H1 (cell line): ENCODE data around the gene TMEM255B. TPM values are rescaled to one million over a fixed set of nuclear protein-coding genes. Genes with fewer than 3 reads are reported as not detected.

ENCODE experiments used
- CTCF ChIA-PET: fragments of 300-600 bp; sonication (Branson Sonifier 250); formaldehyde crosslinking; loops from one replicate; lab custom pipeline; 2021; ENCODE audit not compliant: partially characterized antibody; lab: Charles Lee
- POLR2A ChIA-PET: fragments of 300-600 bp; sonication (Branson Sonifier 250); formaldehyde crosslinking; loops from one replicate; lab custom pipeline; 2021; ENCODE audit warnings: inconsistent platforms; ENCODE audit not compliant: partially characterized antibody; lab: Charles Lee
- DNase-seq, 2 experiments: peaks; one replicate each; pipeline versions ENCODE4 v3.0.0 to v3.0.0-alpha.2; 2010 to 2022; ENCODE audit warnings: low spot score in 2 of 2, low read depth in 1 of 2, mixed read lengths in 1 of 2
- FAIRE-seq: peaks from 2 replicates; lab custom pipeline; 2011; peaks lifted over from hg19 to GRCh38; lab: Jason Lieb, UNC
- H2AFZ ChIP-seq: 2 replicates; pipeline ENCODE4 v1.8.1; 2012; ENCODE audit warnings: low read length, inconsistent platforms
- H2AK5ac ChIP-seq: 2 replicates; pipeline ENCODE4 v1.6.1; 2013; ENCODE audit warnings: low read depth, low read length
- H2BK120ac ChIP-seq: replicated peaks from 2 replicates; pipeline ENCODE3; 2013; ENCODE audit warnings: low read depth, low read length, inconsistent platforms
- H2BK12ac ChIP-seq: 2 replicates; pipeline ENCODE4 v1.6.1; 2013; ENCODE audit warnings: low read depth, low read length
- H2BK15ac ChIP-seq: 2 replicates; pipeline ENCODE4 v1.6.1; 2013; ENCODE audit warnings: low read length
- H2BK20ac ChIP-seq: 2 replicates; pipeline ENCODE4 v1.6.1; 2013; ENCODE audit warnings: low read length
- H2BK5ac ChIP-seq: 2 replicates; pipeline ENCODE4 v1.6.1; 2013; ENCODE audit warnings: low read depth, low read length
- H3K14ac ChIP-seq: 2 replicates; pipeline ENCODE4 v1.6.1; 2013; ENCODE audit warnings: inconsistent platforms; ENCODE audit not compliant: insufficient read length
- H3K18ac ChIP-seq: 2 replicates; pipeline ENCODE4 v1.6.1; 2013; ENCODE audit warnings: low read length; ENCODE audit errors: extremely low read depth
- H3K23ac ChIP-seq: 2 replicates; pipeline ENCODE4 v1.6.1; 2013; ENCODE audit warnings: inconsistent platforms; ENCODE audit not compliant: insufficient read length
- H3K23me2 ChIP-seq: 2 replicates; pipeline ENCODE4 v1.6.1; 2013; ENCODE audit warnings: low read depth, low read length
- H3K27ac ChIP-seq: 2 replicates; pipeline ENCODE4 v1.6.1; 2011; ENCODE audit warnings: low read depth, low read length, inconsistent platforms
- H3K27me3 ChIP-seq, 4 experiments: replicated peaks in 1 of 4; 1 replicate in 1 of 4; 2 replicates in 3 of 4; pipeline versions ENCODE4 v1.6.1 to v1.8.1; 2011 to 2013; ENCODE audit warnings: low read length in 3 of 4, mild to moderate bottlenecking in 3 of 4, inconsistent platforms in 2 of 4, mixed read lengths in 2 of 4, moderate library complexity in 1 of 4; ENCODE audit not compliant: control insufficient read depth in 3 of 4, insufficient read depth in 3 of 4; ENCODE audit errors: extremely low read depth in 1 of 4
- H3K36me3 ChIP-seq, 4 experiments: 2 replicates each; pipeline versions ENCODE4 v1.6.1 to v1.8.1; 2011 to 2013; ENCODE audit warnings: mild to moderate bottlenecking in 4 of 4, low read length in 3 of 4, moderate library complexity in 2 of 4, control low read depth in 1 of 4, inconsistent platforms in 1 of 4; ENCODE audit not compliant: insufficient read depth in 4 of 4, control insufficient read depth in 2 of 4
- H3K4ac ChIP-seq: replicated peaks from 2 replicates; pipeline ENCODE3; 2013; ENCODE audit warnings: low read length, low read depth, mixed read lengths, inconsistent platforms; ENCODE audit not compliant: insufficient read length
- H3K4me1 ChIP-seq, 4 experiments: replicated peaks in 1 of 4; 1 replicate in 1 of 4; 2 replicates in 3 of 4; pipeline versions ENCODE4 v1.6.1 to v1.8.1; 2011 to 2013; ENCODE audit warnings: low read length in 3 of 4, inconsistent platforms in 2 of 4, mixed read lengths in 1 of 4; ENCODE audit not compliant: insufficient read depth in 4 of 4, control insufficient read depth in 3 of 4
- H3K4me2 ChIP-seq, 2 experiments: 2 replicates each; pipeline versions ENCODE4 v1.6.1 to v1.8.1; 2011 to 2013; ENCODE audit warnings: low read depth in 2 of 2, low read length in 2 of 2, control low read depth in 1 of 2, inconsistent platforms in 1 of 2, mild to moderate bottlenecking in 1 of 2; ENCODE audit not compliant: insufficient read depth in 1 of 2
- H3K4me3 ChIP-seq, 4 experiments: fragments of 200-600, 300-600 bp in 1 of 4; sonication (generic), shearing (Covaris generic), sonication (Bioruptor Twin) in 1 of 4; 2 replicates each; pipeline versions ENCODE4 v1.5.1 to v1.8.1; 2011 to 2016; ENCODE audit warnings: low read length in 4 of 4, low read depth in 3 of 4, control low read depth in 2 of 4, inconsistent platforms in 2 of 4, mild to moderate bottlenecking in 2 of 4, mixed read lengths in 1 of 4, moderate library complexity in 1 of 4; ENCODE audit not compliant: insufficient read depth in 2 of 4; ENCODE audit errors: extremely low read depth in 1 of 4
- H3K56ac ChIP-seq: replicated peaks from 2 replicates; pipeline ENCODE3; 2013; ENCODE audit warnings: low read depth, mild to moderate bottlenecking, mixed read lengths, low read length, inconsistent platforms; ENCODE audit not compliant: insufficient read length
- H3K79me1 ChIP-seq: 2 replicates; pipeline ENCODE4 v1.6.1; 2013; ENCODE audit warnings: low read depth, low read length, control low read depth
- H3K79me2 ChIP-seq, 2 experiments: 2 replicates each; pipeline versions ENCODE4 v1.6.1 to v1.8.1; 2012 to 2013; ENCODE audit warnings: low read length in 2 of 2, mild to moderate bottlenecking in 2 of 2, inconsistent platforms in 1 of 2; ENCODE audit not compliant: insufficient read depth in 2 of 2, control insufficient read depth in 1 of 2
- H3K9ac ChIP-seq, 4 experiments: replicated peaks in 1 of 4; 1 replicate in 1 of 4; 2 replicates in 3 of 4; pipeline versions ENCODE4 v1.6.1 to v1.8.1; 2011 to 2013; ENCODE audit warnings: low read depth in 3 of 4, low read length in 3 of 4, control low read depth in 2 of 4, mild to moderate bottlenecking in 2 of 4, moderate library complexity in 2 of 4, inconsistent platforms in 1 of 4; ENCODE audit errors: extremely low read depth in 1 of 4
- H3K9me3 ChIP-seq, 2 experiments: 2 replicates each; pipeline versions ENCODE4 v1.6.1 to v1.8.1; 2012 to 2013; ENCODE audit warnings: mild to moderate bottlenecking in 2 of 2, moderate library complexity in 2 of 2, control low read depth in 1 of 2, inconsistent platforms in 1 of 2, low read depth in 1 of 2, low read length in 1 of 2, mixed read lengths in 1 of 2; ENCODE audit not compliant: insufficient read depth in 2 of 2
- H4K20me1 ChIP-seq, 2 experiments: replicated peaks in 1 of 2; 2 replicates each; pipeline versions ENCODE3 to v1.8.1; 2011 to 2013; ENCODE audit warnings: inconsistent platforms in 2 of 2, low read length in 2 of 2, mild to moderate bottlenecking in 1 of 2; ENCODE audit not compliant: insufficient read depth in 2 of 2, control insufficient read depth in 1 of 2
- H4K5ac ChIP-seq: 2 replicates; pipeline ENCODE4 v1.6.1; 2013; ENCODE audit warnings: low read length, low read depth, mixed read lengths, inconsistent platforms; ENCODE audit not compliant: insufficient read length
- H4K8ac ChIP-seq: 2 replicates; pipeline ENCODE4 v1.8.0; 2013; ENCODE audit warnings: mild to moderate bottlenecking, moderate library complexity, low read length, inconsistent platforms; ENCODE audit not compliant: insufficient read depth; ENCODE audit errors: extremely low read depth
- H4K91ac ChIP-seq: replicated peaks from 2 replicates; pipeline ENCODE3; 2013; ENCODE audit warnings: low read length, mixed read lengths, inconsistent platforms; ENCODE audit not compliant: insufficient read length
- CBX8 ChIP-seq: fragments of 300-800, 300-1000 bp; sonication (generic); IDR thresholded peaks from 2 replicates; pipeline ENCODE4 v1.7.1; 2016; ENCODE audit warnings: low read depth, low read length, borderline replicate concordance
- CHD2 ChIP-seq: IDR thresholded peaks from 2 replicates; pipeline ENCODE4 v1.6.1; 2012; ENCODE audit warnings: low read length, improper control_type of control experiment
- GABPA ChIP-seq: IDR thresholded peaks from 2 replicates; pipeline ENCODE4 v1.6.1; 2011; ENCODE audit warnings: mild to moderate bottlenecking, low read length, moderate library complexity, borderline replicate concordance; ENCODE audit not compliant: insufficient read depth
- JUN ChIP-seq: IDR thresholded peaks from 2 replicates; pipeline ENCODE4 v1.6.1; 2011; ENCODE audit warnings: low read depth, mild to moderate bottlenecking, improper control_type of control experiment, low read length
- JUND ChIP-seq: IDR thresholded peaks from 2 replicates; pipeline ENCODE4 v1.6.1; 2011; ENCODE audit warnings: mild to moderate bottlenecking, improper control_type of control experiment, low read length
- RAD21 ChIP-seq, 2 experiments: IDR thresholded peaks in 1 of 2; conservative IDR thresholded peaks in 1 of 2; 2 replicates each; pipeline ENCODE4 v1.6.1; 2011; ENCODE audit warnings: low read depth in 2 of 2, low read length in 2 of 2, improper control_type of control experiment in 1 of 2, inconsistent platforms in 1 of 2, mild to moderate bottlenecking in 1 of 2, moderate library complexity in 1 of 2
- RXRA ChIP-seq: IDR thresholded peaks from 2 replicates; pipeline ENCODE4 v1.6.1; 2011; ENCODE audit warnings: low read depth, mild to moderate bottlenecking, low read length, moderate library complexity; ENCODE audit not compliant: insufficient read depth
- SP2 ChIP-seq: IDR thresholded peaks from 2 replicates; pipeline ENCODE4 v1.6.1; 2012; ENCODE audit warnings: mild to moderate bottlenecking, low read length, inconsistent platforms
- SUZ12 ChIP-seq: fragments of 200-600 bp; sonication (generic); IDR thresholded peaks from 2 replicates; pipeline ENCODE4 v1.6.1; 2012; ENCODE audit warnings: mild to moderate bottlenecking, inconsistent platforms, low read length, moderate library complexity, mixed read lengths
- TAF7 ChIP-seq: optimal IDR thresholded peaks from 2 replicates; pipeline ENCODE3; 2011; ENCODE audit warnings: low read depth, mild to moderate bottlenecking, inconsistent platforms, low read length, moderate library complexity, borderline replicate concordance
- TBP ChIP-seq: IDR thresholded peaks from 2 replicates; pipeline ENCODE4 v1.6.1; 2011; ENCODE audit warnings: low read depth, low read length, improper control_type of control experiment
- TEAD4 ChIP-seq: IDR thresholded peaks from 2 replicates; pipeline ENCODE4 v1.6.1; 2012; ENCODE audit warnings: low read depth, low read length, inconsistent platforms, mixed read lengths
- WGBS, 2 experiments: shearing (Covaris generic) in 1 of 2; methylation state at CpG; one replicate each; pipeline versions ENCODE4 v1.1.6 to v1.1.7; 2013 to 2015; ENCODE audit warnings: low lambda C conversion rate in 2 of 2, mixed read lengths in 2 of 2, inconsistent platforms in 1 of 2, low coverage in 1 of 2, missing lambda C conversion rate in 1 of 2; ENCODE audit not compliant: insufficient replicate concordance in 2 of 2, insufficient coverage in 1 of 2, insufficient read length in 1 of 2; ENCODE audit errors: extremely low coverage in 1 of 2, missing lambda C conversion rate in 1 of 2; 5-methylcytosine and 5-hydroxymethylcytosine counted together
- polyA plus RNA-seq, 7 experiments: library from polyadenylated mRNA; depleted of rRNA in 3 of 7; stranded (reverse) in 5 of 7; unstranded in 2 of 7; fragments of >200 nt in 5 of 7; fragments of 200-250 nt in 2 of 7; gene quantifications; 1 replicate in 5 of 7; 2 replicates in 1 of 7; 4 replicates in 1 of 7; pipeline versions ENCODE4 v1.2.1 to v1.2.3, GENCODE V29; 2011 to 2013; ENCODE audit warnings: missing spikeins in 2 of 7, mixed read lengths in 2 of 7
- total RNA-seq: library from RNA; stranded (reverse); fragmentation: NEBNext Ultra II Directional; extraction: Animal tissue kit (Norgen Biotek cat#: 25700); gene quantifications from 2 replicates; pipeline ENCODE4 v1.2.1, GENCODE V29; 2021

TMEM255B gene
- total and polyA plus RNA-seq, 2 of the 8 experiments (the other 6 are each of a cell fraction or from before 2014, with no cell fraction given) = 3.4 to 4.4 TPM

- no peak overlapping the region for H2BK5ac ChIP-seq
- FAIRE-seq (no peak), DNase-seq (no peak)
- no peak overlapping the region for H2BK12ac ChIP-seq
- H3K56ac ChIP-seq = no peak overlapping the region
- H3K14ac ChIP-seq = no peak overlapping the region
- no peaks in the 10 kb centered on the region for H3K36me3 ChIP-seq
- H2BK120ac ChIP-seq = no peak overlapping the region
- H3K4ac ChIP-seq = no peak overlapping the region
- H3K79me2 ChIP-seq = no peaks in the 10 kb centered on the region
- H3K23ac ChIP-seq = no peak overlapping the region
- no peak overlapping the region for H2BK20ac ChIP-seq
- peaks cover 0 to 5% (median under 1%) of the 10 kb centered on the region in 4 experiments; a peak in 3 of 7 replicates for H3K27me3 ChIP-seq
- H4K91ac ChIP-seq = no peak overlapping the region
- no peak overlapping the region for H2BK15ac ChIP-seq
- no peak overlapping the region for H2AK5ac ChIP-seq
- ChIA-PET POLR2A (interaction anchor here (0.6 kb wide), 1 partner anchor 67 kb away, joined by 3 read pairs; no protein-coding TSS in a partner anchor), CTCF (interaction anchor here (0.8 to 2.2 kb wide), 8 partner anchors 9 to 221 kb away, joined by 3 to 13 read pairs (median 3); no protein-coding TSS in a partner anchor)
- H4K5ac ChIP-seq = no peak overlapping the region
- peaks cover 0 to 5% of the 10 kb centered on the region in 2 experiments for H4K20me1 ChIP-seq
- no peak overlapping the region for H3K4me2 ChIP-seq
- no peak overlapping the region for H3K4me3 ChIP-seq
- H3K23me2 ChIP-seq = no peaks in the 10 kb centered on the region
- H3K18ac ChIP-seq = no peak overlapping the region
- no peaks in the 10 kb centered on the region for H3K4me1 ChIP-seq
- 93% methylated on average over 27 of the region's 29 CpGs; no CpG with 5 or more reads in 1 of the 2 experiments for WGBS, 2 experiments
- no peak overlapping the region for H3K27ac ChIP-seq
- H2AFZ ChIP-seq = no peak overlapping the region
- no peaks in the 10 kb centered on the region for H3K79me1 ChIP-seq
- H4K8ac ChIP-seq = no peak overlapping the region
- H3K9ac ChIP-seq = no peak overlapping the region
- H3K9me3 ChIP-seq = peaks cover 12 to 26% of the 10 kb centered on the region in 2 experiments; a peak in 3 of 4 replicates
- TF ChIP-seq TEAD4 (no peak), SP2 (no peak), JUN (no peak), SUZ12 (no peak), RAD21 (IDR thresholded peaks at IDR 0.05 in 1 of 2, conservative IDR thresholded peaks at IDR 0.05 in 1 of 2; ENCODE audit: low read depth in 2 of 2, low read length in 2 of 2) (no peak), RXRA (no peak), TBP (no peak), CBX8 (no peak), CHD2 (no peak), JUND (no peak), TAF7 (no peak), GABPA (no peak)
These were observed 26.7 kb upstream of the TMEM255B start for GRCh38 chr13:113732176-113732960.
